Mammary epithelial cell (primary cell): ENCODE results near the gene ZNF138.

ENCODE experiments used
- EZH2 ChIP-seq: IDR thresholded peaks from 2 replicates; pipeline ENCODE4 v1.6.1; 2012; ENCODE audit warnings: low read length, inconsistent platforms, borderline replicate concordance
- TF ChIP-seq, protein P1 (sequence below), 2 donors: IDR thresholded peaks in 1 of 2; conservative IDR thresholded peaks in 1 of 2; 2 replicates each; pipeline ENCODE4 v1.5.1; 2011 to 2012; ENCODE audit warnings: inconsistent platforms in 2 of 2, low read length in 2 of 2, mild to moderate bottlenecking in 2 of 2, control low read depth in 1 of 2, low read depth in 1 of 2; ENCODE audit not compliant: insufficient read depth in 1 of 2; ENCODE audit errors: extremely low read depth in 1 of 2

- TF ChIP-seq, protein P1, sequence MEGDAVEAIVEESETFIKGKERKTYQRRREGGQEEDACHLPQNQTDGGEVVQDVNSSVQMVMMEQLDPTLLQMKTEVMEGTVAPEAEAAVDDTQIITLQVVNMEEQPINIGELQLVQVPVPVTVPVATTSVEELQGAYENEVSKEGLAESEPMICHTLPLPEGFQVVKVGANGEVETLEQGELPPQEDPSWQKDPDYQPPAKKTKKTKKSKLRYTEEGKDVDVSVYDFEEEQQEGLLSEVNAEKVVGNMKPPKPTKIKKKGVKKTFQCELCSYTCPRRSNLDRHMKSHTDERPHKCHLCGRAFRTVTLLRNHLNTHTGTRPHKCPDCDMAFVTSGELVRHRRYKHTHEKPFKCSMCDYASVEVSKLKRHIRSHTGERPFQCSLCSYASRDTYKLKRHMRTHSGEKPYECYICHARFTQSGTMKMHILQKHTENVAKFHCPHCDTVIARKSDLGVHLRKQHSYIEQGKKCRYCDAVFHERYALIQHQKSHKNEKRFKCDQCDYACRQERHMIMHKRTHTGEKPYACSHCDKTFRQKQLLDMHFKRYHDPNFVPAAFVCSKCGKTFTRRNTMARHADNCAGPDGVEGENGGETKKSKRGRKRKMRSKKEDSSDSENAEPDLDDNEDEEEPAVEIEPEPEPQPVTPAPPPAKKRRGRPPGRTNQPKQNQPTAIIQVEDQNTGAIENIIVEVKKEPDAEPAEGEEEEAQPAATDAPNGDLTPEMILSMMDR (conservative IDR thresholded peaks at IDR 0.05 in 1 of 2, IDR thresholded peaks at IDR 0.05 in 1 of 2; ENCODE audit: extremely low read depth in 1 of 2, insufficient read depth in 1 of 2, low read depth in 1 of 2, low read length in 2 of 2): no peak
- TF ChIP-seq EZH2: no peak
Observed at GRCh38 chr7:64881461-64882287, 87.4 kb downstream of the ZNF138 start.
